ENCODE measurements around the gene PLEKHG4B. TPM values are rescaled to one million over a fixed set of nuclear protein-coding genes. Genes with fewer than 3 reads are reported as not detected.

PLEKHG4B gene
- total RNA-seq, 4 donors from 2014 or later: 5.5 to 10.9 (median 7.1) TPM

- DNase-seq: no peak
- 93 to 96% methylated on average over 5 of the region's 5 CpGs for WGBS, 2 donors
- intact Hi-C loops (cut with DNase I): no loop called here
These were observed 12.1 kb upstream of the PLEKHG4B start for GRCh38 chr5:79821-80220.

DNA sequence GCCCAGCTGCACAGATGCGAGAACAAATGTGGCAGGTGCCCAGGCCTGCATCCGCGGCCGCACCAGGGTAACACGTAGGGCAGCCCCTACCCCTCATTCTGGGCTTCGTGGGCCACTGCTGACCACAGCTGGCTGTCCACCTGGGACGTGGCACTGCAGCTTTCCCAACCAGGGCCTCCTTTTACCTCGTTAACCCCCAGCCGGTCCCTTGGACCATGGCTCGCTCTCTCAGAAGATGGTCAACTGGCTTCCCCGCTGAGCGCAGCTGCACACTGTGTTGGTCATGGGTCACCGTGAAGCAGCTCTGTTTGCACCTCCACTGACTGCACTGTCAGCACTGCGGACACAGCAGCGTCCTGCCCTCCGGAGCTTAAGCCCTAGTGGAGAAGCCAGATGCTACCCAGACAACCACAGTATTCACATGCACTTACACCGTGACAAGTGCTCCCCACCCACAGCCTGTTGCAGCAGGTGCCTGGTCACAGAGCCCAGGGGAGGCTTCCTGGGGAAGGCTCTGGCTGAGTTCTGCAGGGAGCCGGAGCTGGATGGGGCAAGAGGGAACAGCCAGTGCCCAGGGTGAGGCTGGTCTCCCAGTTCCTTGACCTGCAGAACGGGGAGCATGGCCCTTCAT lies 10.5 kb upstream of the PLEKHG4B start:
- no peak overlapping the region for H3K4me3 ChIP-seq (replicated peaks in 1 of 3)
- no peak overlapping the region for H3K27ac ChIP-seq
- H3K27me3 ChIP-seq: no peaks in the 10 kb centered on the region
- H3K4me1 ChIP-seq: no peaks in the 10 kb centered on the region
- TF ChIP-seq POLR2A (IDR thresholded peaks at IDR 0.05) (no peak), CTCF (IDR thresholded peaks at IDR 0.05) (no peak)
- intact Hi-C loops (cut with DNase I): no loop called here
- no peak for DNase-seq
- 80 to 81% methylated on average over 16 to 18 of the region's 19 CpGs for WGBS, 2 donors
- H3K36me3 ChIP-seq: no peaks in the 10 kb centered on the region
- H3K9me3 ChIP-seq: no peaks in the 10 kb centered on the region

More at GRCh38 chr5:79821-80220, 12.1 kb upstream of the PLEKHG4B start:
- Histone ChIP-seq H3K9me3 (no peaks in the 10 kb centered on the region), H3K4me3 (replicated peaks in 1 of 3) (no peak overlapping the region), H3K27ac (no peak overlapping the region), H3K4me1 (peaks cover 0 to 7% of the 10 kb centered on the region in 2 donors), H3K36me3 (no peaks in the 10 kb centered on the region), H3K27me3 (no peaks in the 10 kb centered on the region)
- TF ChIP-seq CTCF (IDR thresholded peaks at IDR 0.05) (no peak), POLR2A (IDR thresholded peaks at IDR 0.05) (no peak)

DNA sequence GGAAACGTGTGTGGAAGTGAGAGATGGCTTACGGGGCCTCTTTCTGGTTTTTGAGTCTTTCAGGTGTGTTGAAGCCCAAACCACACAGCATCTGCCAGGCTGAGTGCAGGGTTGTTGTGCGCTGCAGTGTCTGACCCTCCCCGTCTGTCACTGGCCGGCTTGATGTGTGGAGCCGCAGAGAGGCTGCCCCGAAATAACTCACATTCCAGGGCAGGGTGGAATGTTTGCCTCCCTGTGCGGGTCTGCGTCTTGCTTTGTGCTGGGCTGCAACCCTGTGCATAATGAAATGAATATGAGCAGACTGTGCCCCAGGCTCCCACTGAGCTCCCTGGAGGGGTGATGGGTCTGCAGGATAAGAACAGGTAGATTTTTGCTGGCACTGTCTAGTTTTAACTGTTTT lies 9.9 kb upstream of the PLEKHG4B start:
- H3K4me3 ChIP-seq (replicated peaks in 1 of 3): no peak overlapping the region
- no peak for TF ChIP-seq CTCF (IDR thresholded peaks at IDR 0.05)
- no peak for TF ChIP-seq POLR2A (IDR thresholded peaks at IDR 0.05)
- whole genome bisulfite sequencing, 2 donors: 41% methylated on average over 9 of the region's 9 CpGs; no CpG with 5 or more reads in 1 of the 2 donors
- no peaks in the 10 kb centered on the region for H3K36me3 ChIP-seq
- intact Hi-C loops (cut with DNase I): no loop called here
- no peaks in the 10 kb centered on the region for H3K27me3 ChIP-seq
- no peak for DNase-seq
- no peak overlapping the region for H3K27ac ChIP-seq
- H3K9me3 ChIP-seq: no peaks in the 10 kb centered on the region
- no peaks in the 10 kb centered on the region for H3K4me1 ChIP-seq

GRCh38 chr5:82570-82969 lies 9.4 kb upstream of the PLEKHG4B start:
- H3K4me1 ChIP-seq: no peaks in the 10 kb centered on the region
- WGBS, 2 donors: 44 to 48% methylated on average over 10 of the region's 10 CpGs
- H3K9me3 ChIP-seq: no peaks in the 10 kb centered on the region
- H3K4me3 ChIP-seq (replicated peaks in 1 of 3): no peak overlapping the region
- no peaks in the 10 kb centered on the region for H3K36me3 ChIP-seq
- no peaks in the 10 kb centered on the region for H3K27me3 ChIP-seq
- TF ChIP-seq POLR2A (IDR thresholded peaks at IDR 0.05) (no peak), CTCF (IDR thresholded peaks at IDR 0.05) (no peak)
- DNase-seq: no peak
- intact Hi-C loops (cut with DNase I): no loop called here
- H3K27ac ChIP-seq: no peak overlapping the region

DNA sequence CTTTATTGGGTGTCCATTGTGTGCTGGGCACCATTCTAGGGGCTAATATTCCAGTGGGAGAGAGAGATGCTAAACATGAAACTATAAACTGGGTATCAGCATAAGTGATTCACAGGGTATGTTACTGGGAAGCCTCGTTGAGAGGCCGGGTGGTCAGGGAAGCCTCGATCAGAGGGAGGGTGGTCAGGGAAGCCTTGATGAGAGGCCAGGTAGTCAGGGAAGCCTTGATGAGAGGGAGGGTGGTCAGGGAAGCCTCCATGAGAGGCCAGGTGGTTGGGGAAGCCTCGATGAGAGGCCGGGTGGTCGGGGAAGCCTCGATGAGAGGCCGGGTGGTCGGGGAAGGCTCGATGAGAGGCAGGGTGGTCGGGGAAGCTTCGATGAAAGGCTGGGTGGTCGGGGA lies 8.9 kb upstream of the PLEKHG4B start:
- intact Hi-C loops (cut with DNase I): no loop called here
- no peak for DNase-seq
- H3K9me3 ChIP-seq: no peaks in the 10 kb centered on the region
- TF ChIP-seq POLR2A (IDR thresholded peaks at IDR 0.05): no peak
- TF ChIP-seq CTCF (IDR thresholded peaks at IDR 0.05): no peak
- H3K4me1 ChIP-seq: no peaks in the 10 kb centered on the region
- H3K27me3 ChIP-seq: no peaks in the 10 kb centered on the region
- WGBS, 2 donors: 70 to 89% methylated on average over 4 to 13 of the region's 13 CpGs
- H3K27ac ChIP-seq: no peak overlapping the region
- H3K36me3 ChIP-seq: no peaks in the 10 kb centered on the region
- no peak overlapping the region for H3K4me3 ChIP-seq (replicated peaks in 1 of 3)

All from thyroid gland (tissue), 4 donors.